Measurements from ENCODE around the gene THSD7B. TPM values are rescaled to one million over a fixed set of nuclear protein-coding genes. Genes with fewer than 3 reads are reported as not detected.

Gene THSD7B
- total and polyA plus RNA-seq, 2 experiments from 2014 or later = 0.86 to 3.8 TPM

- Histone ChIP-seq H3K27ac (ENCODE audit: low read depth) (no peak overlapping the region), H3K4me2 (peak overlapping the region; percentile 97; the same call in 1 of the 2 replicates), H3F3A (replicated peaks; ENCODE audit: low read depth) (no peaks in the 10 kb centered on the region), H3K9me2 (ENCODE audit: insufficient read depth) (no peaks in the 10 kb centered on the region), H3K79me2 (replicated peaks; ENCODE audit: insufficient read depth) (no peaks in the 10 kb centered on the region), H3K27me3 (ENCODE audit: insufficient read depth) (peaks cover 70% of the 10 kb centered on the region), H2AFZ (no peak overlapping the region), H3K4me1 (ENCODE audit: insufficient read depth) (peaks cover 21% of the 10 kb centered on the region), H3K36me3 (ENCODE audit: insufficient read depth) (no peaks in the 10 kb centered on the region), H3K4me3 (peak overlapping the region; percentile 80; the same call in 1 of the 2 replicates), H4K20me1 (replicated peaks; ENCODE audit: insufficient read depth) (peaks cover 3% of the 10 kb centered on the region; the same call in 1 of the 2 replicates)
- no peaks in the 10 kb centered on the region for H3K36me3 Mint-ChIP-seq (ENCODE audit: low read depth)
- H3K4me3 Mint-ChIP-seq = peak overlapping the region; percentile 87
- no peak for DNase-seq (ENCODE audit: low spot score)
- ATAC-seq = no peak
- peaks cover 12% of the 10 kb centered on the region for H3K4me1 Mint-ChIP-seq
- TF ChIP-seq, protein P1, sequence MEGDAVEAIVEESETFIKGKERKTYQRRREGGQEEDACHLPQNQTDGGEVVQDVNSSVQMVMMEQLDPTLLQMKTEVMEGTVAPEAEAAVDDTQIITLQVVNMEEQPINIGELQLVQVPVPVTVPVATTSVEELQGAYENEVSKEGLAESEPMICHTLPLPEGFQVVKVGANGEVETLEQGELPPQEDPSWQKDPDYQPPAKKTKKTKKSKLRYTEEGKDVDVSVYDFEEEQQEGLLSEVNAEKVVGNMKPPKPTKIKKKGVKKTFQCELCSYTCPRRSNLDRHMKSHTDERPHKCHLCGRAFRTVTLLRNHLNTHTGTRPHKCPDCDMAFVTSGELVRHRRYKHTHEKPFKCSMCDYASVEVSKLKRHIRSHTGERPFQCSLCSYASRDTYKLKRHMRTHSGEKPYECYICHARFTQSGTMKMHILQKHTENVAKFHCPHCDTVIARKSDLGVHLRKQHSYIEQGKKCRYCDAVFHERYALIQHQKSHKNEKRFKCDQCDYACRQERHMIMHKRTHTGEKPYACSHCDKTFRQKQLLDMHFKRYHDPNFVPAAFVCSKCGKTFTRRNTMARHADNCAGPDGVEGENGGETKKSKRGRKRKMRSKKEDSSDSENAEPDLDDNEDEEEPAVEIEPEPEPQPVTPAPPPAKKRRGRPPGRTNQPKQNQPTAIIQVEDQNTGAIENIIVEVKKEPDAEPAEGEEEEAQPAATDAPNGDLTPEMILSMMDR (conservative IDR thresholded peaks at IDR 0.05; ENCODE audit: low read depth in 2 of 2) = no peak
- TF ChIP-seq EZH2 (IDR thresholded peaks at IDR 0.05; ENCODE audit: low read depth, unreplicated experiment) = peak; percentile 4
- no peak for TF ChIP-seq ZNF462 (CRISPR knock-in tag; IDR thresholded peaks at IDR 0.05)
- peaks cover 36% of the 10 kb centered on the region for H3K27me3 Mint-ChIP-seq (ENCODE audit: insufficient read depth, low read depth, poor library complexity)
- H3K9me3 Mint-ChIP-seq = no peaks in the 10 kb centered on the region
- no peak overlapping the region for H3K27ac Mint-ChIP-seq
These were observed 1.7 kb downstream of the THSD7B start for GRCh38 chr2:136767030-136767429.

DNA sequence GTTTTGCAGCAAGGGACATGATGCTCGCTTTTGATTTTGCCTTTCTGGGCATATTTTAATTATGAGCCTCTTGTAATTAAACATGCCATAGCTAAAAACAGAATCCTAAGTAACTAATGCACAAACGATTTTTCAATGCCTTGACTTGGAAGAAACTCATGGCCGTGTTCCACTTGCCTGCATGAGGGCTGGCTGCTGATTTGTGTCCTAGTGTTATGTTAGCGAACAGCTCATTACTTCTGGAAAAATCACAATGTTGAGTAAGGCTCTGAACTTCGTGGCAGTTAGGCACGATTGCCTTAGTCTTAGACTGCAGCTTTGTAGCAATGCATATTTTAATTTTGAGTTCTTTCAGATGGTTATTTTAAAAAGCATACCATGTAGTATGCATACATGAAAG lies 4.5 kb downstream of the THSD7B start:
- Histone ChIP-seq H3F3A (replicated peaks; ENCODE audit: low read depth) (no peaks in the 10 kb centered on the region), H4K20me1 (replicated peaks; ENCODE audit: insufficient read depth) (no peaks in the 10 kb centered on the region), H2AFZ (no peak overlapping the region), H3K9me2 (ENCODE audit: insufficient read depth) (no peaks in the 10 kb centered on the region), H3K36me3 (ENCODE audit: insufficient read depth) (no peaks in the 10 kb centered on the region), H3K27ac (ENCODE audit: low read depth) (no peak overlapping the region), H3K4me1 (ENCODE audit: insufficient read depth) (peaks cover 18% of the 10 kb centered on the region), H3K4me2 (no peak overlapping the region), H3K4me3 (no peak overlapping the region), H3K27me3 (ENCODE audit: insufficient read depth) (peaks cover 45% of the 10 kb centered on the region), H3K79me2 (replicated peaks; ENCODE audit: insufficient read depth) (no peaks in the 10 kb centered on the region)
- H3K4me1 Mint-ChIP-seq = peaks cover 12% of the 10 kb centered on the region
- no peaks in the 10 kb centered on the region for H3K9me3 Mint-ChIP-seq
- DNase-seq (ENCODE audit: low spot score) (no peak), ATAC-seq (no peak)
- H3K27ac Mint-ChIP-seq = no peak overlapping the region
- peaks cover 23% of the 10 kb centered on the region for H3K27me3 Mint-ChIP-seq (ENCODE audit: insufficient read depth, low read depth, poor library complexity)
- no peaks in the 10 kb centered on the region for H3K36me3 Mint-ChIP-seq (ENCODE audit: low read depth)
- no peak overlapping the region for H3K4me3 Mint-ChIP-seq
- TF ChIP-seq NANOG (IDR thresholded peaks at IDR 0.05; ENCODE audit: borderline replicate concordance) (no peak), CREB1 (CRISPR knock-in tag; IDR thresholded peaks at IDR 0.05; ENCODE audit: low read depth) (no peak), ZNF114 (CRISPR knock-in tag; IDR thresholded peaks at IDR 0.05) (no peak), EZH2 (IDR thresholded peaks at IDR 0.05; ENCODE audit: low read depth, unreplicated experiment) (no peak), ZNF331 (CRISPR knock-in tag; IDR thresholded peaks at IDR 0.05; ENCODE audit: low read depth) (no peak), ETS1 (IDR thresholded peaks at IDR 0.05) (no peak), JUNB (IDR thresholded peaks at IDR 0.05; ENCODE audit: unreplicated experiment) (no peak), EZH2phosphoT487 (IDR thresholded peaks at IDR 0.05; ENCODE audit: unreplicated experiment) (no peak)
- TF ChIP-seq, protein P1 (conservative IDR thresholded peaks at IDR 0.05; ENCODE audit: low read depth in 2 of 2) = no peak
